C4-2B (cell line): ENCODE measurements around the gene ATAD2B.
A peak's percentile ranks its signal among the peaks of the same experiment; 100 is the strongest.
"Not testable (repeated sequence)": the region's sequence is repeated elsewhere in the genome, so short reads cannot be mapped to it uniquely, and the experiment has no call there.

Source experiments
- H3K27ac ChIP-seq: fragments of 450-650 bp; 2 replicates; pipeline ENCODE4 v1.5.1; 2017
- CTCF ChIP-seq: fragments of 450-650 bp; conservative IDR thresholded peaks from 2 replicates; pipeline ENCODE4 v1.5.1; 2017; ENCODE audit warnings: mild to moderate bottlenecking
- ZFX ChIP-seq: fragments of 450-650 bp; IDR thresholded peaks from 2 replicates; pipeline ENCODE4 v1.6.1; 2017

ATAD2B gene

DNA sequence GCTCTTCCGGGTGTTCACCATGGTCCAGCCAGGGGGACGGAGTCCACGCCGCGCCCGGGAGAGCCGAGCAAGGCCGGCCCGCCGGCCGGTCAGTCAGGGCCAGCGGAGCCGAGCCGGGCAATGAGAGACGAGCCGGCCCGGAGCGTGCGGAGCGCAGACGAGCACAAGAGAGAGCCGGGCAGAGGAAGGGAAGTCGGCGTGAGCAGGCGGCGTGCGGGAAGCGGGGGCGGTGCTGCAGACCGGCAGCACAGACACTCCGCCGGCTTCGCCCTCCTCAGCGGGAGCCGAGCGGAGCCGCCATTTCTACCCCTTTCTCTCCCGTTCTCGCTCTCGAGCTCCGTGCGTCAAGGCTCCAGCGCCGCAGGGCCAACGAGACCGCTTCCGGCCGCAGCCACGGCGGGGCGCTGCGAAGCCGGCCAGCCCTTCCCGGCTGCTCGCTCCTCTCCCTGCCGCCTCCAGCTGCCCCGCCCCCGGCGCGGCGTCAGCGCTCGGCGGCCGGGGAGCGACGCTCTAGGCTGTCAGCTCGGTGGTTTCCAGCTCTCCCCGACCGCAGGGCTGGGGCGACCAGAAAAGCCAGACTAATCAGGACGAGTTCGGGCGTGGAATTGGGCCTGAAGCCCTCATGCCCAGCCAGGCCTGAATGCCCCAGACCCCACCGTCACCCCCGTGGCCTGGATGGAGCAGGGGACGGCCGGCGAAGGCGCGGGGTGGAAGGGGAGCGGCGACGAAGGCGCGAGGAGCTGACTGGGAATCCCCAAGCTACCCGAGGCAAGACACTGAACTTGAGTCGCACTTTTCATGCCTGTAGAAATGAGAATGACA, at the start of gene ATAD2B:
Gene ATAD2B, minus strand, starts transcription at position 374 of the 822 bp plus-strand sequence. Its CDS starts 353 bp downstream, at position 21.
- TF ChIP-seq ZFX (peak; percentile 55), CTCF (peak; percentile 93)
- peak within 1 kb of the TSS; percentile 93 for H3K27ac ChIP-seq

DNA sequence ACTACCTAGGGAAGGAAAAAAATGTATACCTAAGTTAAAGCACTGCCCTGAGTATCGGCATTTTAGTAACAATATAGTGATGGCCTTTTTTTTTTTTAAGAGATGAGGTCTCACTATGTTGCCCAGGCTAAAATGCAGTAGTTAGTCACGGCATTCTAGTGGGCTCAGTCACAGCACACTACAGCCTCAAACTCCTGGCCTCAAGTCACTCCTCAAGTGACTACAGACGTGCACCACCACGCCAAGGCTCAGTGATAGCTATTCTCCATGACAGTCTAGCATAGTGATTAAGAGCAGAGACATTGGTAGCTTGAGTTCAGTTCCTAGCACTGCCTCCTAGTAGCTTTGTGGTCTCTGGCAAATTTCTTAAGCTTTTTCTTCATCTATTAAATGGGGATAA, 40.9 kb upstream of the ATAD2B start:
- TF ChIP-seq CTCF (no peak), ZFX (no peak)
- H3K27ac ChIP-seq: no peak overlapping the region

DNA sequence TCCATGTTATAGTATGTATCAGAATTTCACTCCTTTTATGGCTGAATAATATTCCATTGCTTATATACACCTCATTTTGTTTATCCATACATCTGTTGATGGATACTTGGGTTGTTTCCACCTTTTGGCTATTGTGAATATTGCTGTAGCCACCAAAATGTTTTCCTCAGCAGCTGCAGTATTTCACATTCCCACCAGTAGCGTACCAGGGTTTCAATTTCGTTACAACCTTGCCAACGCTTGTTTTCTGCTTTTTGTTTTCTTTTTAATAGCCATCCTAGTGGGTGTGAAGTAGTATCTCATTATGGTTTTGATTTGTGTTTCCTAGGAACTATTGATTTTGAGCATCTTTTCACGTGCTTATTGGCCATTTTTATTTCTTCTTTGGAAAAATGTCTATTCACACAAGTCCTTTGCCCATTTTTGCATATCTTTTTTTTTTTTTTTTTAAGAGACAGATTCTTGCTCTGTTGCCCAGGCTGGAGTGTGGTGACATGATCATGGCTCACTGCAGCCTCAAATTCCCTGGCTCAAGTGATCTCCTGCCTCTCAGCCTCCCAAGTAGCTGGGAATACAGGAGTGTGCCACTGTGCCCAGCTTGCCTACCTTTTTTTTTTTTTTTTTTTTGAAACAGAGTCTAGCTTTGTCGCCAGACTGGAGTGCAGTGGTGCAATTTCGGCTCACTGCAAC, 27.5 kb upstream of the ATAD2B start:
- no peak for TF ChIP-seq CTCF
- no peak for TF ChIP-seq ZFX
- H3K27ac ChIP-seq: no peak overlapping the region

GRCh38 chr2:23953625-23954024, 26.7 kb upstream of the ATAD2B start:
- TF ChIP-seq ZFX (no peak), CTCF (no peak)
- no peak overlapping the region for H3K27ac ChIP-seq

DNA sequence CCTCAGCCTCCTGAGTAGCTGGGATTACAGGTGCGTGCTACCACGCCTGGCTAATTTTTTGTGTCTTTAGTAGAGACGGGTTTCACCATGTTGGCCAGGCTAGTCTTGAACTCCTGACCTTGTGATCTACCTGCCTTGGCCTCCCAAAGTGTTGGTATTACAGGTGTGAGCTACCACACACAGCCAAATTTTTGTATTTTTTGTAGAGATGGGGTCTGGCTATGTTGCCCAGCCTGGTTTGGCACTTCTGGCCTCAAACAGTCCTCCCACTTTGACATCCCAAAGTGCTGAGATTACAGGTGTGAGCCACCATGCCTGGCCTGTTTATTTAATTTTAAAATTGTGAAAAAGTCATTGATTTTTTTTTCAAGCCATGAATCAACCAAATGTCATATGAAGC, 25.6 kb upstream of the ATAD2B start:
- H3K27ac ChIP-seq: not testable (repeated sequence)

- no peak overlapping the region for H3K27ac ChIP-seq
- TF ChIP-seq CTCF (no peak), ZFX (no peak)
Observed at GRCh38 chr2:23947350-23947749, 20.4 kb upstream of the ATAD2B start.

GRCh38 chr2:23944976-23945375, 18.1 kb upstream of the ATAD2B start:
- TF ChIP-seq ZFX (no peak), CTCF (no peak)
- H3K27ac ChIP-seq: no peak overlapping the region
